Activated CD8-positive, alpha-beta memory T cell treated with anti-CD3 and anti-CD28 coated beads for 48 hours (primary cell): ENCODE data around the gene GALNT12.

Experiments used
- DNase-seq, 3 experiments: peaks; one replicate each; pipeline ENCODE4 v3.0.0-alpha.2; 2020; ENCODE audit warnings: low read depth in 2 of 3, low spot score in 2 of 3

GALNT12 gene

DNA sequence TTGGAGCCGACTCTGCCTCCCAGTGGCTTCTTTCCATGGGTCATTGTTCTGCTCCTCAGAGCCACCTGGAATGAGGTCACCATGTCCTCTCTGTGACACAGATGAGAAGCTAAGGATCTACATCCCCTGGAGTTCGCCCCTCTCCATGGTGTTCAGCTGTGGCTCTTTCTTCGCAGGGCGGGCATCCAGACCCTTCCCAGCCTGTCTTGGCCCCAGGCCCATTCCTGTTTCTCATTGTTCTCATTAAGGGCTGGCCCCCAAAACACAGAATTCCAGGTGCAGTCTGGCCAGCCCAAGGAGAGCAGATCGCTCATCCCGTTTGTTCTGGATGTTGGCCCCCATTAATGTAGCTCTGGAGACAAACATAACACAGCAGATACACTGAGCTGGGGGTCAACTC lies 69.8 kb downstream of the GALNT12 start:
- DNase-seq, result no peak

DNA sequence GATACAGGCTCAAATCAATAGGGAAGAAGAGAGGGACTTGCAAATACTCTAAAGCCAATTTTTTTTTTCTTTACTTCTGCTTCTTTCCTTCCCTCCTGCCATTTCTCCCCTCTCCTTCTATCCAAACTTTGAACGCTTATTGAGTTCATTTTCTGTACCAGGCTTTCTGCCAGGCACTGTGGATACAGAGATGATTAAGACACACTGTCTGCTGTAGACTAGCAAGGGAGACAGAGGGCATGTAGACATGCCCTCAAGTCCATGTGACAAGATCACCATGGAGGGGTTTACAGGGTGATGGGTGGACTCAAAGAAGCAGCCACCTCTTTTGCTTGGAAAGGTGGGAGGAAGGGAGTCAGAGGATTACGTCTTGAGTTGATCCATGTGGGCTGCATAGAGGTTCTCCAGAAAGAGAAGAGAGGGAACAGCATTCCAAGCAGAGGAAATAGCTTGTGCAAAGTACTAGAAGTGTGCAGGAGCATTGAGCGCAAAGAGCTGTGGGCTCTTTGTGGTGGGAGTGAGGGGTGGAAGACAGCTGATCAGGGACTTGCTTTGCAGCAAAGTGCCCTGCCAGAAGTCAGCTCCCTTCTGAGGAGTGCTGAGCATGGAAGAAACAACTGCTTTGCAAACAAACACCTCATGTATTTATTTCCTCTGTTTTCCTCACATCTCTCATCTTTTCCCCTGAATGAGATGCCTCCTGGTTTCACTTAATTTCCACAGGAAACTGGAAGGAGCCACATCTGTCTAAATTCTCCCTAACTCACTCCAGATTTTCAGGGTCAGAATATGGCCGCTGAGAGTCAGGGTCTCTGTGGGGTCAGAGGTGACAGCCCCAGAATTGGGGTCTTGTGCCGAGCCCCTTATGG lies 71.9 kb downstream of the GALNT12 start:
- no peak for DNase-seq

DNA sequence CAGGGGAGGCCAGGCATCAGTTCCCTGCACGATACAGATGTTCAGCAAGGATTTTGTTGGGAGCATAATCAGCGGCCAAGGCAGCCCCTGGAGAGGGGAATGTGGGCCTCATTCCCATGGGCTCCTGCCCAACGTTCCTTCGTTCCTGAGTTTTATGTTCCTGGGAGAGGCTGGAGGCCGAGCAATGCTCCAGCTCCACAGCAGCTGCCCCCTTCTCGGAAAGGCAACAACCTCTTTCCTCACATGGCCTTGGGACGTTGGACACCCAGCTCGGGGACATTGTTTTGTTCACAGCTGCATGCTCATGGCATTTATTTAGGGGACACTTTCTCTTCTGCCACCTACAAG lies 72.5 kb downstream of the GALNT12 start:
- no peak for DNase-seq

DNA sequence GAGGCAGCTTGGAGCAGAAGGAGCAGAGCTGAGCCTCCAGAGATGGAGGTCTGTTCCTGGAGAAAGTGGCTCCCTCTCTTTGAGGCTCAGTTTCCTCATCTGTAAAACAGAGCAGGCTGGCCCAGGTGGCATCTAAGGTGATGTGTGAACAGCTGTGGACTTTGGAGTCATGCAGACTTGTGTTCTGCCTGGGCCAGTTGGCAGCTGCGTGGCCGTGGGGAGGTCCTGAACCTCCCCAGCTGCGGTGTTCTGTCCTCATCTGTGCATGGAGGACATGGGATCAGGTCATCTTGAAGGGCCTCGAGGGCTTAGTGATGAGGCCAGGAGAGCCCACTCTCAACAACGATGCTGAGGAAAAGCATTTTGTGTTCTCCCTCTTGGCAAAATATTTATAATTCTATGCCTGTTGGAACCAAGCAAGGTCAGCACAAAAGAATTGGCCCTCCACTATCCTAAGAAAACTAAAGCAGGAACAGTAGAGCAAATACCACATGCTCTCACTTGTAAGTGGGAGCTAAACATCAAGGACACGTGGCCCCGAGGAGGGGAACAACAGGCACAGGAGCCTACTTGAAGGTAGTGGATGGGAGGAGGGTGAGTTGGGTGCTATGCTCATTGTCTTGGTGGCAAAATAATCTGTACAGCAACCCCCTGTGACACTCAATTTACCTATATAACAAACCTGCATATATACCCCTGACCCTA lies 73.0 kb downstream of the GALNT12 start:
- DNase-seq, result no peak

DNA sequence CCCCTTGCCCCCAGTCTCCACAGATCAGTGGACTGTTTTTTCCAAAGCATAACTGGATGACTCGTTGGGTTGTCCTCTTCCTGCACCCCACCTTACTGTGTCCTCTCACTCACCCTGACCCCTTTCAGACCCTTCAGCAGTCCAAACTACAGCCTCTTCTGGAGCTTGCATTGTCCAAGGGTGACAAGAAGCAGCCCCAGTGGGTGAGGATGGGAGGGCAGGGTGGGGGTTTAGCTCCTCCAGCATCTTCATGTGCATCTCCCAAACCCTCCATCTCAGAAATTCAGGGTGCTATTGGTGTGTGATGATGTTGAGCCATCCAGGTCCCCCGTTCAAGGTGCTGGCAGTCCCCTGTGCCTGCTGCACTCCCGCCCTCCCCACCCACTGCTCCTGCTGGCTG lies 73.9 kb downstream of the GALNT12 start:
- no peak for DNase-seq

DNA sequence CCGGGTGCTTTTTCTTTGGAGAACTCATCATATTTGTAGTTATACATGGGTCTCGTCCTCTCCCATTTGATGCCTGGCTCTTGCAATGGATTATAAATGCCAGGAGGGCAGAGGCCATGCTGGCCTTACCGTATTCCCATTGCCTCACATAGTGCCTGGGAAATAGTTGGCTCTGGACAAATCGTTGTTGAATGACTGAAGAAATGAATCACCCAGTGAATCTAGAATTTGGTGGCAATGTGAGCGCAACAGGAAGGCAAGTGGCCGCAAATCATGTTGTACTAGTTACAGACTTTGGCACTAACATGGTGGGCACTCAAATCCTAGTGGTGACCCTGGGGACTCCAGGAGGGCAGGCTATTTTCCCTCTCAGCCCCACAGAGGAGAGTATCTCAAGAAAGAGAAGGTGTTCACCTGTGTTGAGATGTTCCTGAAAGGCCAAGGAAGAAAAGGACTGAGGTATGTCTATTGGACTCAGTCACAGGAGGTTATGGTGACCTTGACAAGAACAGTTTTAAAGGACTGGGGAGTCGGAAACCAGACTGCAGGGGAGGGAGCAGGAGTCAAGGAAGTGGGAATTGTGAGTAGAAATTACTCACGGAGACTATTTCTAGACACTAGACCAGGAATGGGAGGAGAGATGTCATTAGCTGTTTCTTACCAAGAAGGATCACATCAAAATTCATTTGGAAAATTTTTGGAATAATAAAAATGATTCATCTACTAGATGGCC lies 74.5 kb downstream of the GALNT12 start:
- DNase-seq, result no peak

DNA sequence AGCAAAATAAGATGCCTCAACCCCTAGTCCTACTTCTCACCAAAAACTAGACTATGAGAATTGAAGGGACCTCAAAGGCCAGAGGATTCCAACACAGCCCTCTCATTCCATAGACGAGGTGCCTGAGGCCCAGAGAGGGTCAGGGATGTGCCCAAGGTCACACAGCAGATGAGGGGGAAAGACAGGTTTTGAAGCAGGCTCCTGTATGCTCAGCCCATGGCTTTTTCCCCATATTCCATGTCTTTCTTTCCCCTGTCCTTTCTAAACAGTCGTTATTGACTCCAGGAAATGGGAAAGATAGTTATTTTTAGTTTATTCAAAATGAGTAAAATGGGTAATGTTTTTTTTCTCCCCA lies 75.1 kb downstream of the GALNT12 start:
- DNase-seq, result no peak

DNA sequence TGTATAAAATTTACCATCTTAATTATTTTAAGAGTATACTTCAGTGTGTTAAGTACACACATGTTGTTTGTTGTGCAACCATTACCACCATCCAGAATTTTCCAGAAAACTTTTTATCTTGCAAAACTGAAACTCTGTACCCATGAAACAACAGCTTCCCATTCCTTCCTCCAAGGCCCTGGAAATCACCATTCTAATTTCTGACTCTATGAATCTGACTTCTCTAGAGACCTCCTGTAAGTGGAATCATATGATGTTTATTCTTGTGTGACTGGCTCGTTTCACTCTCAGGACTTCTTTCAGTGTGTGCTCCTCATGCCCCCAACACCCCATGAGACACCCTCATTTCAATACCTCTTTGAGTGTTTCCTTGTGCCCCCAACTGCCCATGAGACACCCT lies 75.8 kb downstream of the GALNT12 start:
- no peak for DNase-seq

DNA sequence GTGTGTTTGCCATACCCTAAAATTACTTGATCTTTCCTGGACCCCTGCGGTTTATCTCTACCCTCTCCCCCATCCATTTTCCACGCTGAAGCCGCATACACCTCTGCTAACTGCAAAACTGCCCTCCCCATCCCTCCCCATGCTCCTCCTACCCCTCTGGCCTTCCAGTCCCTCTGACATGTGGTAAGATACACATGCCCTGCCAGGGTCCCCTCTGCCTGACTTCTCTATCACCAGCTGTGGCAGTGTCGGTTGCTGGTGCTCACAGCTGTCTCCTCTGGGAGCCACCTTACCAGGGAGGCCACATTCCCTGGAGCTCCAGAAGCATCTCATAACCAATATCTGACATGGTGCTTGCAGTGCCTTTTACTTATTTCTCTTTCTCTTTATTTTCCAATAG lies 77.4 kb downstream of the GALNT12 start:
- DNase-seq, result no peak

DNA sequence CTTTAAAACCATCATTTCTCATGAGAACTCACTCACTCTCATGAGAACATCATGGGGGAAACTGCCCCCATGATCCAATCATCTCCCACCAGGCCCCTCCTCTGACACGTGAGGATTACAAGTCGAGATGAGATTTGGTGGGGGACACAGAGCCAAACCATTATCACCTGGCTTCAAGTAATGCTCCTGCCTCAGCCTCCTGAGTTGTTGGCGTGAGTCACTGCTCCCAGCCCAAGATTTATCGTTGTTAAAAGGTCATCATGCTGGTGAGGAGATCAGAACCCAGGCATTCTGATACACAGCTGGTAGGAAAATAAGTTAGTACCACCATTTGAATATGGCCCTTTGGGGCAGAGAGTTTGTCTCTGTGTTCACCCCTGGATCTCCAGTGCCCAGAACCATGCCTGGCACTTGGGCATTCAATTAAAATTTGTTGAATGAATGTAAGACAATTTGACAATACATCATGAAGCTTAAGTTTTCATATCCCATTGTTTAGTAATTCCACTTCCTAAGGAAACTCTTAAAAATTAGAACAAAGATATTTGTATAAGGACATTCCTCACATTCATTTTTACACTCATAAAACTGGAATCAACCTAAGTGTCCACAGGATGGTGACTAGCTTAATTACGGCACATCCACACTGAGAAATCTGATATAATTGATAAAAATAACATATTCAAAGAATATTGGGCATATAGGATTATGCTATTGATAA lies 78.3 kb downstream of the GALNT12 start:
- no peak for DNase-seq

DNA sequence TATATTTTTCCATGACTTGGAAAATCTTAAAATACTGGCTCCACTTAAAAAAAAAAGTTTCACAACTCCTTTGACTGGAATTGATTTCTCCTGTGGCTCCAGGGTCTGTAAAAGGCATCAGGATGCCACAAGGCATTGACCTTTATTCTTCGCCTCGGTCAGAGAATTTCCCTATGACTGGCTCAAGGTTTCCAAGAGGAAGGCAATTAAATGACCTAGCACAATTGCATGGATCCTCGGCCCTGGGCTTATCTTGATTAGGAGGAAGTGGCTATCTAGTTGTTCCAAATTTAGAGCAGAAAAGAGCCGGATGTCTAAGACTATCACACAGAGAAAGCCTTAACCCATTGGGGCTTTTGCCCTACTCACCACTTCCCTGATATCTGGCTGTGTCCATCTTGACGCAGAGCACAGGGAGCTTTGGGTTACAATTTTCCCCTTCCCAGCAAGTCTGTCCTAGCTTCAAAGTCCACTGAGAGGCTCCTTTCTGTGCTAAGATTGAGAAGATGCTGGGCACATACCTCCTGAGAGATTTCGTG lies 79.3 kb downstream of the GALNT12 start:
- no peak for DNase-seq

DNA sequence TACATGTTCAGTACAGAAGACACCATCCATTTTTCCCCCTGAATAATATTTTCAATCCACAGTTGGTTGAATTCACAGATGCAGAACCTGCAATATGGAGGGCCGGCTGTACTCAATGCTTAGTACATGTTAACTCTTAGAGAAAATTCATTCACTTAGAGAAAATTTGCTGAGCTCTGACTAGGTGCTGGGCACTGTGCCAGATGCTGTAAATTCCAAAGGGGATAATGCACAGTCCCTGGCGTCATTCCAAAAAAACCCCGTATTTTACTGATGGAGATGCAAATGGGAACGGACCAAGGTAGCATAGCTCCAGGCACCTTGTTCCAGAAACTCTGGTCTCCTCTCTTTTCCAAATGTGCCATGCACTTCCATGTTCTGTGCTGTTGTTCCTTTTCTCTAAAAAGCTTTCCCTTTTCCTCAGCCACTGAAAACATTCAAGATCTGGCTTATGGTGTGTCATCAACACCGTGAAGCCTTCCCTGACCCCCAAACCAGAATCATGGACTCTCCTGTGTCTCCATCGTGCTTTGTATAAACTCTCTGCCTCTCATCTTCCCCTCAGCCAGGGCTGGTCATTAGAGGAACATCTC lies 80.5 kb downstream of the GALNT12 start:
- no peak for DNase-seq

DNA sequence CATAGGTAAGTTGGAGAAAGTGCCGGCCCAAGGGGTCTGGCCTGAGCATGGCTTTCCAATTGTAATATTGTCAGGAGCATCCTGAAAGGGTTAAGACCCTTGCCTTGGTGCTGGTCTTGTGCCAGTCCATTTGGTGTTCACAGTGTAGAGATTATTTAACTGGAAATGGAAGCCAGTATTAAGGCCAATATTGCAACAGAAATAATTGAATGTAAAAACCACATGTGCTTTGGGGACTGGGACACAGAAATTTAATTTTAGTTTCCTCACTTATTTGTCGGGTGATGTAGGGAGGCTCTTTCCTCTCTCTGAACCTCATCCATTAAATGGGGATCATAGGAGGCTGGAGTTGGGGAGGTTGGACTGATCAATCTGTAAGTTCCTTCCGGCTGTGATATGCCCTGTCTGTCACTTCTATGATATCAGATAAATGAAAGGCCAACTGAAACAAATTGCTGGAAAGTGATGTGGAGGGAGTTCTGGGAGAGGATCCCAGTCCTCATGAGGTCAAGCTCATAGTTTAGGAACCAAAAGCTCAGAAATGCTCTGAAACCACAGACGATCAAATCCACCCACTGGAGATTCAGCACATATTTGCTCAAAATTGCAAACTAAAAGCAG lies 81.4 kb downstream of the GALNT12 start:
- DNase-seq, result no peak

DNA sequence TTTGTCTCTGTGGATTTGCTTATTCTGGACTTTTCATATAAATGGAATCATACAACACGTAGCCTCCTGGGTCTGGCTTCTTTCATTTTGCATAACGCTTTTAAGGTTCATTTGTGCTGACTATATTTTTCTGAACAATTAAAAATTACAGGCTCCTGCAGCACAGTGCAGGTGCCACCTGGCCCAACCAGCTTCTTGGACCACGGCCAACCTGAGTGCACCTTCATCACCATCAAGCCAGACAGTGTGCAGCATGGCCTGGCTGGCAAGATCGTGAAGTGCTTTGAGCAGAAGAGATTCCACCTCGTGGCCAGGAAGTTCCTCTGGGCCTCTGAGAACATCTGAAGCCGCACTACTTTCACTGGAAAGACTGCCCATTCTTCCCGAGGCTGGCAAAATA lies 82.8 kb downstream of the GALNT12 start:
- no peak for DNase-seq

DNA sequence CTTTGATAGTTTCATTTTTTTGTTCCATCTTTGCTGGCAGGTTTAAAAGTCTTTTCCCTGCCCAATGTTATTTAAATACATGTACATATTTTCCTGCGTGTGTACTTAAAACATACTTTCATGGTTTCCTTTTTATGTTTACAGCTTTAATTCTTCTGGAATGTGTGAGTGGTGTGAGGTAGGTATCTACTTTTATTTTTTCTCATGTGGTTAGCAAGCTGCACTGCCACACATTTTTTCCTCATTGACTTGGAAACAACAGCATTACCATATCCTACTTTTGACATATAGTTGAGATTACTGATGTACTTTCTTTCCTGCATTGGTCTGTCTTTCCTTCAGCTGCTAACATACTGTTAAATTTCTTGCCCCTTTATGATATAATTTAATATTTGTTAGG lies 84.8 kb downstream of the GALNT12 start:
- no peak for DNase-seq

DNA sequence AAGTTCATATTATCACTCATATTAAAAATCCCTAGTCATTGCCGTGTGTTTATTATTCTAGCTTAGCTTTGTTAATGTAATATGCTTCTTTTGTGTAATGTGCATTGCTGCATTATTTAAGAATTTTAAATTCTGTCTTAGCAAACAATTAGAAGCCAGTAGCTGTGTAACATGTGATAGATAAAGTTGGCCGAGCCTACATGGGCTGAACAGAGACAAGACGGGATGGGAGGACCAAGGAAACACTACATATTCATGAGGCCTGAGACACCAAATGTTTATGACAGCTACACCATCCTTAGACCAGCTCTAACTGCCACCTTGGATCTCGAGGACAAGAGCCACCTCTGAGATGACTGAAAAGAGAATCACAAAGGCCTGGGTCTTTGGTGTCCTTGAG lies 85.2 kb downstream of the GALNT12 start:
- no peak for DNase-seq

DNA sequence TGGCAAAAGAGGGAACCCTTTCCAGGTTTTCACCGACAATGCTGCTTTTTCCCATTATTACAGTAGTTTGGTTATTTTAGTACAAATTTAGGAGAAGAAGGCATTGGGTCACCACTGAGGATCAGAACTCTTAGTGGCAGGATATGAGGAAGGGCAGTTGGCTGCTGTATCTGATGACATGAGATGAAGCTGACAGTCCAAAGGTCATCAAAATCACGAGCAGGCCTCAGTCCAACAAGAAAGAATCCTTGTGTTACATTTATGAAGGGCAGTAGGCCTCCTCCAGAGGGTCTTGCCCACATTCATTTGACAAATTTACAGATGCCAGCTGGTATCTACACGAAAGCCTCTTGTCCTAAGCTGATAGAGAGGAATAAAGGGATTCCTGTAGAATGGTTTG lies 86.7 kb downstream of the GALNT12 start:
- no peak for DNase-seq

DNA sequence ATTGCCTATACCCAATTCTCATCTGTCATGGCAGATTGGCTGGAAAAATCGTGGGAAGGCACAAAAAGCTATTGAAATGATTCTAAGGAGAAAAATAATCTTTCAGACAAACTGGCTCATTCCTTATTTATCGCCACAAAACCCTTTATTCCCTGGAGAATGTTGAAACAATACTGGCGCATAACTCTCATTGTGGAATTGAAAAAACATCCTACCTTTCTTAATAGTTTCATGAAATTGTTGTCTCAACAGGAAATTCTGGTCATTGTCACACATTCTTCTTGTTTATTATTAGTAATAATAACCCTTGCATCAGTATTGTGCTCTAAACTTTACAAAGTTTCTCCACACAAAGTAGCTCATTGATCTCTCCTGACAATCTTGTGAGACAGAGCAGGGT lies 87.3 kb downstream of the GALNT12 start:
- no peak for DNase-seq

DNA sequence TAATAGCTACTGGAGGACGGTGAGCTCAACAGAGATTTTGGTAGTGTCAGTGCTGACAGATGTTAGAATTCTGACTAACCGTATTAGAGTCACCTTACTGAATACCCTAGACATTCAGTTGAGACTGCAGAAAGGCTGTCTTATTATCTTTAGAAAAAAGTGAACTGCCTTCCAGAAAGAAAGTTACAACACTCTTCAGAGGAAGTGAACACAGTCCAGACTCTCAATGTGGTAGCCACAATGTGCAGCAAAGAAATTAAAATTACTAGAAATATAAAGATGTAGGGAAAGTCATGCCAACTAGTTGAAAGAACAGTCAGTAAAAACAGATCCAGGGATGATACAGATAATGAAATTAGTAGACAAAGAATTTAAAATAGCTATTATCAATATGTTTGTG lies 89.2 kb downstream of the GALNT12 start:
- DNase-seq, result no peak

DNA sequence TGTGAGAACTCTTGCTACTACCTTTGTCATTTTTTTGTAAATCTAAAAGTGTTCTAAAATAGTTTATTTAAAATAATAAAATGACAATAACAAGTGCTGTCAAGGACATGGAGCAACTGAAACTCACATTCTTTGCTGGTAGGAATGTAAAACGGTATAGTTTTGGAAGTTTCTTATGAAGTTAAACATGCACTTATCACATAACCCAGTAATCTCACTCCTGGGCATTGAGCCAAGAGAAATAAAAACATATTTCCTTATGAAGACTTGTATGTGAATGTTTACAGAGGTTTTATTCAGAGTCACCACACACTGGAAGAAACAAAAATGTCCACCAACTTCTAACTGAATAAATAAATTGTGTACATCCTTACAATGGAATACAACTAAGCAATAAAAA lies 90.3 kb downstream of the GALNT12 start:
- no peak for DNase-seq
